H9 (cell line): ENCODE measurements around the gene SYNPO2. TPM values are rescaled to one million over a fixed set of nuclear protein-coding genes. Genes with fewer than 3 reads are reported as not detected.

Experiments
- DNase-seq: peaks from one replicate; pipeline ENCODE4 v3.0.0-alpha.2; 2017
- H2AFZ ChIP-seq: one replicate; pipeline ENCODE4 v1.6.1; 2013; ENCODE audit warnings: mild to moderate bottlenecking, low read length, control low read depth, moderate library complexity
- H2AK5ac ChIP-seq: 2 replicates; pipeline ENCODE4 v1.6.1; 2013; ENCODE audit warnings: low read length, control low read depth, mixed read lengths; ENCODE audit not compliant: insufficient read length
- H2BK120ac ChIP-seq: one replicate; pipeline ENCODE4 v1.6.1; 2013; ENCODE audit warnings: low read depth, mild to moderate bottlenecking, low read length, control low read depth, inconsistent platforms; ENCODE audit not compliant: poor library complexity, severe bottlenecking
- H2BK12ac ChIP-seq: 2 replicates; pipeline ENCODE4 v1.6.1; 2013; ENCODE audit warnings: low read length, control low read depth, mixed read lengths, low read depth; ENCODE audit not compliant: insufficient read length
- H2BK15ac ChIP-seq: 2 replicates; pipeline ENCODE4 v1.6.1; 2013; ENCODE audit warnings: low read depth, low read length, control low read depth
- H2BK20ac ChIP-seq: one replicate; pipeline ENCODE4 v1.6.1; 2013; ENCODE audit warnings: low read depth, mild to moderate bottlenecking, low read length, control low read depth, inconsistent platforms; ENCODE audit not compliant: poor library complexity, severe bottlenecking
- H2BK5ac ChIP-seq: 2 replicates; pipeline ENCODE4 v1.6.1; 2013; ENCODE audit warnings: low read length, control low read depth, mixed read lengths; ENCODE audit not compliant: insufficient read length
- H3K14ac ChIP-seq: 2 replicates; pipeline ENCODE4 v1.6.1; 2013; ENCODE audit warnings: low read length, control low read depth; ENCODE audit not compliant: insufficient read depth
- H3K18ac ChIP-seq: 2 replicates; pipeline ENCODE4 v1.6.1; 2013; ENCODE audit warnings: low read depth, mild to moderate bottlenecking, mixed read lengths, low read length, control low read depth; ENCODE audit not compliant: insufficient read length
- H3K23ac ChIP-seq: 2 replicates; pipeline ENCODE4 v1.6.1; 2013; ENCODE audit warnings: low read length, control low read depth, mixed read lengths, low read depth; ENCODE audit not compliant: insufficient read length
- H3K23me2 ChIP-seq: 2 replicates; pipeline ENCODE4 v1.6.1; 2013; ENCODE audit warnings: low read depth, mild to moderate bottlenecking, mixed read lengths, low read length, control low read depth; ENCODE audit not compliant: insufficient read length, poor library complexity, severe bottlenecking
- H3K27ac ChIP-seq: 2 replicates; pipeline ENCODE4 v1.5.1; 2013; ENCODE audit warnings: low read length, control low read depth, mixed read lengths, low read depth; ENCODE audit not compliant: insufficient read length
- H3K27me3 ChIP-seq: 2 replicates; pipeline ENCODE4 v1.6.1; 2013; ENCODE audit warnings: low read length, control low read depth, inconsistent platforms; ENCODE audit not compliant: insufficient read depth
- H3K4ac ChIP-seq: 2 replicates; pipeline ENCODE4 v1.6.1; 2013; ENCODE audit warnings: low read depth, mild to moderate bottlenecking, control low read depth, inconsistent platforms, low read length, moderate library complexity
- H3K4me1 ChIP-seq: 2 replicates; pipeline ENCODE4 v1.6.1; 2013; ENCODE audit warnings: low read length, control low read depth, inconsistent platforms; ENCODE audit not compliant: insufficient read depth
- H3K4me2 ChIP-seq: 2 replicates; pipeline ENCODE4 v1.6.1; 2013; ENCODE audit warnings: low read length, control low read depth, mixed read lengths; ENCODE audit not compliant: insufficient read length, insufficient read depth
- H3K56ac ChIP-seq: 2 replicates; pipeline ENCODE4 v1.6.1; 2013; ENCODE audit warnings: low read depth, mild to moderate bottlenecking, mixed read lengths, low read length, control low read depth; ENCODE audit not compliant: insufficient read length
- H3K79me1 ChIP-seq: 2 replicates; pipeline ENCODE4 v1.6.1; 2013; ENCODE audit warnings: low read depth, mild to moderate bottlenecking, moderate library complexity, low read length, control low read depth, inconsistent platforms; ENCODE audit not compliant: insufficient read depth, poor library complexity, severe bottlenecking
- H3K79me2 ChIP-seq: 2 replicates; pipeline ENCODE4 v1.6.1; 2013; ENCODE audit warnings: low read length, control low read depth, inconsistent platforms; ENCODE audit not compliant: insufficient read depth
- H3K9ac ChIP-seq: 2 replicates; pipeline ENCODE4 v1.6.1; 2013; ENCODE audit warnings: low read length, control low read depth, mixed read lengths; ENCODE audit not compliant: insufficient read length; ENCODE audit errors: extremely low read depth
- H3K9me3 ChIP-seq: one replicate; pipeline ENCODE4 v1.6.1; 2013; ENCODE audit warnings: low read depth, low read length, inconsistent platforms; ENCODE audit not compliant: control insufficient read depth
- H3T11ph ChIP-seq: one replicate; pipeline ENCODE4 v1.6.1; 2013; ENCODE audit warnings: mild to moderate bottlenecking, low read length, control low read depth, inconsistent platforms
- H4K20me1 ChIP-seq: one replicate; pipeline ENCODE4 v1.6.1; 2013; ENCODE audit not compliant: control insufficient read depth, insufficient read length, insufficient read depth
- H4K5ac ChIP-seq: 2 replicates; pipeline ENCODE4 v1.6.1; 2013; ENCODE audit warnings: low read depth, mild to moderate bottlenecking, mixed read lengths, low read length, control low read depth; ENCODE audit not compliant: insufficient read length
- H4K8ac ChIP-seq: replicated peaks from 2 replicates; pipeline ENCODE4 v1.6.1; 2013; ENCODE audit warnings: low read length, control low read depth, mixed read lengths, low read depth; ENCODE audit not compliant: insufficient read length
- H4K91ac ChIP-seq: 2 replicates; pipeline ENCODE4 v1.6.1; 2013; ENCODE audit warnings: low read depth, mild to moderate bottlenecking, moderate library complexity, mixed read lengths, low read length, control low read depth; ENCODE audit not compliant: insufficient read length
- H3K27ac Mint-ChIP-seq, 3 experiments: 2 replicates in 2 of 3; 3 replicates in 1 of 3; pipeline ENCODE4 v1.8.0; 2020 to 2021; ENCODE audit warnings: mixed read lengths in 3 of 3, mild to moderate bottlenecking in 1 of 3, moderate library complexity in 1 of 3
- H3K27me3 Mint-ChIP-seq: 2 replicates; pipeline ENCODE4 v1.8.0; 2021; ENCODE audit warnings: low read depth, mild to moderate bottlenecking, moderate library complexity, mixed read lengths
- H3K36me3 Mint-ChIP-seq, 3 experiments: 2 replicates in 2 of 3; 3 replicates in 1 of 3; pipeline ENCODE4 v1.8.0; 2020 to 2021; ENCODE audit warnings: low read depth in 3 of 3, mixed read lengths in 3 of 3; ENCODE audit not compliant: insufficient read depth in 1 of 3
- H3K4me1 Mint-ChIP-seq, 2 experiments: 2 replicates each; pipeline ENCODE4 v1.8.0; 2020; ENCODE audit warnings: mixed read lengths in 2 of 2
- H3K4me3 Mint-ChIP-seq, 2 experiments: 2 replicates in 1 of 2; 3 replicates in 1 of 2; pipeline ENCODE4 v1.8.0; 2020 to 2021; ENCODE audit warnings: mild to moderate bottlenecking in 2 of 2, mixed read lengths in 2 of 2, moderate library complexity in 1 of 2
- H3K9me3 Mint-ChIP-seq, 2 experiments: 2 replicates in 1 of 2; 3 replicates in 1 of 2; pipeline ENCODE4 v1.8.0; 2020; ENCODE audit warnings: mild to moderate bottlenecking in 2 of 2, mixed read lengths in 2 of 2, moderate library complexity in 1 of 2
- WGBS: extraction: QIAGEN DNeasy Blood & Tissue Kit; methylation state at CpG from one replicate; pipeline ENCODE4 v1.1.7; 2013; ENCODE audit warnings: missing lambda C conversion rate, low lambda C conversion rate, mixed read lengths; ENCODE audit not compliant: insufficient read length; ENCODE audit errors: extremely low coverage; 5-methylcytosine and 5-hydroxymethylcytosine counted together
- total RNA-seq: library from RNA; stranded (reverse); gene quantifications from 2 replicates; pipeline ENCODE4 v1.2.1, GENCODE V29; 2021
- TF ChIP-seq, protein P1 (sequence below): fragments of 200-600 bp; sonication (generic); conservative IDR thresholded peaks from 3 replicates; pipeline ENCODE4 v1.8.0; 2021; ENCODE audit warnings: antibody characterized with exemption, mild to moderate bottlenecking

Gene SYNPO2
- total RNA-seq, 1 experiment from 2014 or later: 1.1 TPM

DNA sequence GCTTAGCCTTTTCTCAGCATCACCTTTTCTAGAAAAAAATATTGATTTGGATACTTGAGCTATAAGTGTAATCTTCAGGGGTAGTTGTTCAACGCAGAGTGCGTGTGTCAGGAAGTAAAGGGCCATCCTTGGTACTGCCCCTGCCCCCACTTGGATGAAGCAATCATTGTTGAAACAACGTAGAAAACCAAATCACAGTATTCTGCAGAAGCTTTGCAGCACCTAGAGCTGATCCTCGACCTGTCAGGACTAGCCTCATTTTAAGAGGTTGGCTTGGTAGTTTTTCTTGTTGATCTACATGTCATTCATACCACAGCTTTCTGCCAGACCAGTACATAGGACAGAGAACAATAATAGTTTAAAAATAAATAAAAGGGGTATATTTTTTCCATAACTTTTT, 181.6 kb downstream of the SYNPO2 start:
- H3K27me3 ChIP-seq: no peaks in the 10 kb centered on the region

More for the DNA sequence above, 181.6 kb downstream of the SYNPO2 start:
- Mint-ChIP-seq H3K4me1 (peaks cover 20 to 21% of the 10 kb centered on the region in 2 experiments), H3K27me3 (peaks cover 19% of the 10 kb centered on the region), H3K4me3 (no peak overlapping the region), H3K9me3 (peaks cover 14 to 23% of the 10 kb centered on the region in 2 experiments), H3K36me3 (peaks cover 14 to 29% (median 15%) of the 10 kb centered on the region in 3 experiments), H3K27ac (no peak overlapping the region)
- Histone ChIP-seq H3K23ac (no peak overlapping the region), H2BK12ac (no peak overlapping the region), H2BK5ac (no peak overlapping the region), H4K20me1 (no peaks in the 10 kb centered on the region), H3K23me2 (no peaks in the 10 kb centered on the region), H3K4ac (no peak overlapping the region), H3K18ac (no peak overlapping the region), H4K91ac (no peak overlapping the region), H4K5ac (no peak overlapping the region), H3K14ac (no peak overlapping the region), H3K9ac (no peak overlapping the region), H2BK20ac (no peak overlapping the region), H2BK120ac (no peak overlapping the region), H3K4me1 (no peaks in the 10 kb centered on the region), H2BK15ac (no peak overlapping the region), H2AFZ (no peak overlapping the region), H3K4me2 (no peak overlapping the region), H3K9me3 (no peaks in the 10 kb centered on the region), H3K79me2 (no peaks in the 10 kb centered on the region), H3K56ac (no peak overlapping the region), H3K27ac (no peak overlapping the region), H4K8ac (no peak overlapping the region), H3T11ph (no peak overlapping the region), H2AK5ac (no peak overlapping the region), H3K79me1 (no peaks in the 10 kb centered on the region)
- no CpG with 5 or more reads among the region's 4 CpGs for WGBS
- DNase-seq: no peak
- TF ChIP-seq, protein P1, sequence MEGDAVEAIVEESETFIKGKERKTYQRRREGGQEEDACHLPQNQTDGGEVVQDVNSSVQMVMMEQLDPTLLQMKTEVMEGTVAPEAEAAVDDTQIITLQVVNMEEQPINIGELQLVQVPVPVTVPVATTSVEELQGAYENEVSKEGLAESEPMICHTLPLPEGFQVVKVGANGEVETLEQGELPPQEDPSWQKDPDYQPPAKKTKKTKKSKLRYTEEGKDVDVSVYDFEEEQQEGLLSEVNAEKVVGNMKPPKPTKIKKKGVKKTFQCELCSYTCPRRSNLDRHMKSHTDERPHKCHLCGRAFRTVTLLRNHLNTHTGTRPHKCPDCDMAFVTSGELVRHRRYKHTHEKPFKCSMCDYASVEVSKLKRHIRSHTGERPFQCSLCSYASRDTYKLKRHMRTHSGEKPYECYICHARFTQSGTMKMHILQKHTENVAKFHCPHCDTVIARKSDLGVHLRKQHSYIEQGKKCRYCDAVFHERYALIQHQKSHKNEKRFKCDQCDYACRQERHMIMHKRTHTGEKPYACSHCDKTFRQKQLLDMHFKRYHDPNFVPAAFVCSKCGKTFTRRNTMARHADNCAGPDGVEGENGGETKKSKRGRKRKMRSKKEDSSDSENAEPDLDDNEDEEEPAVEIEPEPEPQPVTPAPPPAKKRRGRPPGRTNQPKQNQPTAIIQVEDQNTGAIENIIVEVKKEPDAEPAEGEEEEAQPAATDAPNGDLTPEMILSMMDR: no peak
